ENCODE measurements around the gene TSEN54.

GRCh38 chr17:75505640-75506039, 10.7 kb upstream of the TSEN54 start:
- TF ChIP-seq TAF1 (IDR thresholded peaks at IDR 0.05; ENCODE audit: low read depth) (no peak), REST (IDR thresholded peaks at IDR 0.05; ENCODE audit: low read depth) (no peak), RAD21 (IDR thresholded peaks at IDR 0.05; ENCODE audit: low read depth) (no peak), FOXM1 (IDR thresholded peaks at IDR 0.05; ENCODE audit: borderline replicate concordance, low read depth) (no peak), CREB1 (IDR thresholded peaks at IDR 0.05; ENCODE audit: low read depth) (no peak), MAX (IDR thresholded peaks at IDR 0.05) (no peak), YY1 (IDR thresholded peaks at IDR 0.05; ENCODE audit: low read depth) (no peak), USF1 (IDR thresholded peaks at IDR 0.05) (no peak), CEBPB (IDR thresholded peaks at IDR 0.05) (no peak), NFIC (IDR thresholded peaks at IDR 0.05) (no peak)

Data from Ishikawa (cell line).